HG03025 (cell line): ENCODE measurements around the gene STX18.

Source experiments
- ATAC-seq: cut with Tn5 transposase; IDR thresholded peaks from one replicate; pipeline ENCODE4 v1.9.1; 2021; ENCODE audit warnings: mild to moderate bottlenecking, moderate library complexity; ENCODE audit not compliant: unreplicated experiment, low FRiP score

Gene STX18

DNA sequence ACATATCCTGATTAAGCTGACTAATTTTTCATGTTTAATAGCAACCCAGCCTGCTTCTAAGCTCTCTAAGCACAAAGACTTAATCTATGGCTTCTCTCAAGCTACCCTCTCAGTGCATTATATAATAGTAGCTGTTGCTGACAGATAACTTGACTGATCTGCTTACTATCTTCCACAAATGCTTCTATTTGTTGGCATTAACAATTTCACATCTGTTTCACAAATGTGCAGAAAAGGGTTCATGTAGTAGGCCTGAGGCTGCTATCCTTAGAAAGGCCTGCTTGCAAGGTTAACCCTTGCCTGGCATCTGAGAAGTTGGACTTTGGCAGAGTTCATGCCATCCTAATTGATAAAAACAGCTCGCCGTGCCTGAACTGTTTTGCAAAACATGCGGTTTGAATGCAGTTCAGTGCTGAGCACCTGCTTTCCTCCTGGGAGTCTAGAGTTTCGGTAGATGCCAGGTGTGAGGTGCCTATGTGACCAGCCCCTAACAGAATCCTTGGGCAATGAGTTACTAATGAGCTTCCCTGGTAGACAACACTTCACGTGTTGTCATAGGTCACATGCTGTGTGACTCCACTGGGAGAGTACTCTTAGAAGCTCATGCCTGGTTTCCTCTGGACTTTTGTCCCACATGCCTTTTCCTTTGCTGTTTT lies 86.5 kb downstream of the STX18 start:
- ATAC-seq, result no peak

DNA sequence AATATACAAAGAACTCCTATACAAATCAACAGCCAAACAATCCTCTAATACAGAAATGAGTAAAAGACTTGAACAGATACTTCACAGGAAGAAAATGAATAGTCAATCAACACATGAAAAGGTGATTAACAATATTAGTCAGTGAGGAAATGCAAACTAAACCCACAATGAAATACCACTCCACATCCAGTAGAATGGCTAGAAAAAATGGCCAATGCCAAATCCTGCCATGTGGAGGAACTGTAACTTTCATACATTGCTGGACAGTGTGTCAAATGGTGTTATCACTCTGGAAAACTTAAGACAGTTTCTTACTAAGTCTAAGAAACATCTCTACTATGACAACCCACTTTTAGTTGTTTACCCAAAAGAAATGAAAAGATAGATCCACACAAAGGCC lies 95.4 kb downstream of the STX18 start:
- ATAC-seq, result no peak

DNA sequence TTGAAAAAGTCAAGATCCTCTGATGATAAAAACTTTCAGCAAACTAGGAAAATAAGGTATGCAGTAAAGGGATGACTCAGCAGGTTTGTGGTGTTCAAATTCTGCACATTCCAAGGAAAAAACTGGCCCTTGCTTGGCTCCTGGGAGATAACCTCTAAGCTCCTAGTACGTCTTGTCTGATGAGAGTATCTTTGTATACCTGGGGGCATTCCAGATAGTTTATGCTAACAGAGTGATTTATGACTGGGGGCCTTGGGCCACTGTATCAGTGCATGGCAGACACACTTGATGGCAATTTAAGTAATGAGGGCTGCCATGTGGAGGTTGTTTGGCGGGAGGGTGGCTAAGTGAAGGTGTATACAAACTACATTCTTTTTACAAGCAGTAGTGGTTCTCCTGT lies 98.0 kb downstream of the STX18 start:
- ATAC-seq, result no peak

DNA sequence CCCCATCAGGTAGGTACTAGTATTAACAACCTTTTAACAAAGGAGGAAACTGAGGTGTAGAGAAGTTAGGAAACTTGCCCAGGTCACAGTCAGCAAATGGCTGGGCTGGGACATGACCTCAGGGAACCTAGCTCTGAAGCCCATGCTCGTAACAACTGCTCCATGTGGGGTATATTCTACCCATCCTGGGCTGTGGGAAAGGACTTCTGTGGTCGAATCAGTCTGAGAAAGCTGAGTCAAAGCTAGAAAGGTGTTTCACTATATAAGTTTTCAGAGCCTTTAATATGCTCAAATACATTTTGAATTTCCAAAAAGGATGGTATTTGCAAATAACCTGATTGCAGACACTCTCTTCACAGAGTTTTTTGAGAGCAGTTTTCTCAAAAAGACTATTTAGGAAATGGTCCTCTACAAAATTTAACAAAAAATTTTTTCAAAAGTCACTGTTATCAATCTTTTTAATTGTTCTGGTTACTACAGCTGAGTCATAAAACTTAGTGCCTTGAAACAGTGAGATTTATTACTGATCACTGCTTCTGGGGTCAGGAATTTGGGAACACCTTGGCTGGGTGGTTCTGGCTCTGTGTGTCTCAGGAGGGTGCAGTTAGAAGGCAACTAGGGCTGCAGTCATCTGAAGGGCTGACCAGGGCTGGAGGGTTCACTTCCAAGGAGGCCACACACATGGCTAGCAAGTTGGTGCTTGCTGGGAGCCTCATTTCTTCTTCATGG lies 101.4 kb downstream of the STX18 start:
- no peak for ATAC-seq

DNA sequence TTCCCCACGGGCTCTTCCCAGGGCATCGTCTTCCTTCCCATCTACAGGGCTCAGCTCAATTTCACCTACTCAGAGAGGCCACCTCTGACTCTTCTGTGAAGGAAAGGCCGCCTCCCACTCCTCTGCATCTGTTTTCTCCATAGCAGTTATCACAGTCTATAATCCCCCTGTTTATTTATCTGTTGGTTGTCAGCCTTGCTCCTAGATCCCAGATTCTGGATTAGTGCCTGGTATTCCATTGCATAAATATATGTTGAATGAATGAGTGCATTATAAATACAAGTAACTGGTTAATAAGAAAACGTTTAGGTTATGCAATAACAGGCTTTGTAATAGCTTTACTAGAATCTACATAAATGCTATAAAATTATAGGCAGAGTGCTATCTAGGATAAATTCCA lies 102.1 kb downstream of the STX18 start:
- no peak for ATAC-seq

DNA sequence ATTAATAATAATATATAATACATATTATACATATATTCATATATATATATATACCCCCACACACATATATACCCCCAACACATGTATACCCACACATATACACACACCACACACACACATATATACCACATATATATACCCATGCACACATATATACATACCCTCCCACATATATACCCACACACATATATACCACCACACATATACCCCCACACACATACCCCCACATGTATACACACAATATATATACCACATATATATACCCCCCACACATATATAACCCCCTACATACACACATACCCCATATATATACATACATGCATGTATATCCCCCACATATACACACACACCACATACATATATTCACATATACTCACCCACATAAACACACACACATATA lies 103.0 kb downstream of the STX18 start:
- ATAC-seq, result no peak

DNA sequence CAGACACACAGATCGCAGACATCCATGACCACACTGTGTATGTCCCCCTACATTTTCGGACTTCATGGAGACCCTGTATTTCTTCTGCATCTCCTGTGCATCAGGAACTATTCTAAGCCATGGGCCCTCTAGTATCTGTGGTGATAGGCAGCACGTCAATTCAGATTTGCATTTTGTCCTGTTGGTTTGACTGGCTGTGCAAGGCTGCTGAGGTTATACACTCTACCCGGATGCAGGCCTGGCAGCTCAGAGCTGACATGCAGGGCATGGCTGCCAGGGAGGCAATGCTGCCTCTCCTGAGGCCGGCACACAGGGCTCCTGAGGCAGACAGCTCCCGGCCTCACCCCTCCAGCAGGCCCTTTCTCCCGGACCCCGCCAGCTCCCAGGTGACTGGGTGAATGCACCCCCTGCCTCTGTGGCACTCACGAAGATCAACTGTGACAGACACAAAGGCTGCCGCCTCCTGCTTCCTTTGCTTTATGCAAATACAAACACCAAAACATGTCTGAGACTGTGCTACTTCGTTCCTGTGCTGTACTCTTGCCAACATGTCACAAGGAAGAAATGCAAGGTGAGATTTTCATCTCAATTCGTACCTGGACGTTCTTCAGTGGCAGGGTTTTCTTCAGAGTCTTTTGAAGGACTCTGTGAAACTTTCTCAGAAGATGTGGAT lies 103.9 kb downstream of the STX18 start:
- no peak for ATAC-seq

DNA sequence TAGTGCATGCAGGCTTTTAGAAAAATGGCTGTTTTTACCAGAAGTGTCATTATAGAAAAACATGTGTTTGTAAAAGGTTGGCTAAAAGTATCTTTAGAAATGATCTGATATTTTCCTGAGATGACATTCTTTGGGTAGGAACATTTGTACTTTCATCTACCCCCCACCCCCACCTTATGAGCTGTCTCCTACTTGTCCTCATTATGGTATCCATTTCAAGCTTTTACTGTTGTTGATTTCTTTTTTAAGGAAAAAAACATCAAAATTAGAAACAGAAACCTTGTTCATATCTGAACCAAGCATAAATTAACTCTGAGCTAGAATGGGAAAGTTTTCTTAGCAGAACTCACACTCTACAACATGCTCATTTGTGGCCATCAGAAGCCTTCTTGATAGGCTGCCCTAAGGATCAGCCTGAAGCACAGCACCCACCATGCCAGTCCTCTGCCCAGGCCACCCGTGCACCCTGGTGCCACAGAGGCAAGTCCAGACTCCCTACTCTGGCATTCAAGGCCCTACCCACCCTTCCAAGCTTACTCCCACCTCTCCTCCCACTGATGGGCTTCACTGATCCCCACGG lies 105.5 kb downstream of the STX18 start:
- ATAC-seq, result no peak

DNA sequence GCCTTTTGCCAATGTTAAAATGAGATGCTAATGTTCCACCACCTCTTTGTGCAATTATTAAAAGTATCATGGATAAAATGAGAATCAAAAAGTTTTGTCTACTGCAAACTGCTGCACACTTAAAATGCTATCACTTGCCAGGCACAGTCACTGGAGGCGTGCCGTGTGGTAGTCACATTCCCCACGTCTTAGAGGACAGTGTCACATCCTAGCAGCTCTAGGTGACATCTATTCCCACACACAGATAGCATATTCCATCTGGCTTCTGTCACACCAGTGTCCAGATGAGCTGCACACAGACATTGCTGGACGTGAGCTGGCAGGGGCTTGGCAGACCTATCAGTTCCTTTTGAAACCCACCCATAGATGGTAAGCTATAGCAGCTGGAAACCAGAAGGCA lies 107.9 kb downstream of the STX18 start:
- no peak for ATAC-seq

DNA sequence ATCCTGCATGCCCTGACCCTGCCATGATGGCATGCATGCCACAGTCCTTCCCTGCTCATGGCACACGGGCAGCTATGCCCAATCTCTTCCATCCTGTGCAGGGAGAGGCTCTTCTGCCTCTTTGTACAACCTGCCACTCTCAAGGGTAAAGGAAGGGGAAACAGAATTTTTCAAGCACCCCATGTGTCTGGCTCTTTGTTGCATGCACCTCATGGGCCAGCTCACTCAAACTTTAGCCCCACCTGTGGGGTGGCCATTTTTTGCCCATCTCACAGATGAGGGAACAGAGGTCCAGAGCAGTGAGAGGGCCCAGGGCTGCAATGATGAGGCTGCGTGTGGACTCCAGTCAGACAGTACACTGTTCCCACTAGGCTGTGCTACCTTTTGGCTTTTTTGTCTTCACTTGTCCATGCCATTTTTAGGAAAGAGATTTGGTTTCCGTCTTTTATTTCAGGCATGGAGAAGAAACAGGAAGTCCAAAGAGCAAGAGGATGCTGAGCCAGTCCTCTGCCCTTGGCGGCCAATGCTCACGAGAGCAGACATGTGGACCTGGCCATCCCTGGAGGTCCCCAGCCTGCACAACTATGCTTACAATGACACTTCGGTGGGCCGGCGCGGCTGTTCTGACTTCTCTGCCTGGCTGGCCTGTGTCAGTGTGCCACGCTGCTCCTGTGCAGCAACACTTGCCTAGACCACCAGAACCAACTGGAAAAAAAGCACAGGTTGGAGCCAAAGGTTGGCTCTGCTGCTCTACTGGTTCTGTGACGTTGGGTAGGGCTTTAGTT lies 109.3 kb downstream of the STX18 start:
- ATAC-seq, result no peak

DNA sequence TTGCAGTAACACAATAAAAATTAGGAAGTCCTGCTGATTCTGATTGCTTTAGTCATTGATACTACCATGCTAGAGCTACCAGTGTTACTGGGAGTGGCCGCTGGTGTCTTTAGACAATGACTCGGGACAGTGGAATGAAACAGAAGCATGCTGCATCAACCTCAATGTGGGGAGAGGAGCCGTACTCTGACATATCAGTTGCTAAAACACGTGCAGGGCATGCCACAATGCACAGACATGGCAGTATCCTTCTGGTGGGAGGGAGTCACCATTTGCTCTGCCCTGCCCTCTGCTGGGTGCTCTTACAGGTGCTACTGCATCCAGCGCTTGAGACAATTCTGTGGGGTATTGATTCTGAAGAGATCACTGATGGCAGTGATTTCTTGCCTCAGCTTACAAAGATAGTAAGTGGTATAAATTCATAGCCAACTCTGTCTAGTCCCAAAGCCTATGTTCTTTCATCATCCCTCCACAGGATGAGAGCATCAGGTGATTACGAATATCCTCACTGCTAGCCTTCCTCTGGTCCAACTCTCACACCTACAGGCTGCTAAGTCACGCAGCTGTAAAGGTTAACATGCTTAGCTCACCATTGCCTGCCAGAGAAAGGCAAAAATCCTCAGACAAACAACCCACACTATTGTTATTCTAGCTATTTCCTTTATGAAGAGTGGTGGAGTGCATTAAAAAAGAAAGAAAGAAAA lies 111.2 kb downstream of the STX18 start:
- no peak for ATAC-seq

DNA sequence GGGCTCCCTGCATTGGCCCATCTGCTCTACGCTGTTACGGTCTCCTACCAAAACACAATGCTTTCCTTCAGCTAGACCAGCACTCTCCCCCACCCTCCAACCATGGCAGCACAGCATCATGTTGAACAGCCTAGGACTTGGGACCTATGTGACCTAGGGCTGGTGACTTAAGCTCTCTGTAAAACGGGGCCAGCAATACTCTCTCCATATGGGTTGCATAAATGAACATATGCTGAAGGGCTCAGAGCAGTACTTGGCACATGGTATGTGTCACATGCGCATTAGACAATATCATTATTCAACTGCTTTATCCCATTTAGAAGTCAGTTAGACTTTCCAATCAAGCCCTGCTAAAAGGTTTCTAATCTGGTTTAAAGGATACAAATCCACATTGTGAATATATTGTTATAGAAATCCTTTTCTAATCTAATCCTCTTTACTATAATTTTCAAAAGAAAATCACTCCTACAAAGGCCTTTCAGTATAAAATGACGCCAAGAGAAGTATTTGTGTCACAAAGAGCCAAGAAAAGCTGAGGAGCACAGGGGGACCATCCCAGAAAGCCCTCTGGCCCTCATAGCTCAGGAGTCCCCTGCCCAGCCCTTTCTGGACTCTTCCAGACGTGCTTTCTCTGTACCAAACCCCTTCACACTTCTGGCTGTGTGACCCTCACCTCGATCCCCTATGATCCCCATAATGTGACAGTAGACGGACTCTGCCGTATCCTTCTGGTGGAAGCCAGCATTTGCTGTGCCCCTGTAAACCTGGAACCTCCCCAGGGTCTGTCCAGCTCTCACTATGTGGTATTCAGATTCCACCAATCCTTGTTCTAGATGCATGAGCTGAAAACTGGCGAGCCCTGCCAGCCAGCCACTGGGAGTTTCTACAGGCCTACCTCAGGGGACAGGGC lies 112.6 kb downstream of the STX18 start:
- no peak for ATAC-seq

DNA sequence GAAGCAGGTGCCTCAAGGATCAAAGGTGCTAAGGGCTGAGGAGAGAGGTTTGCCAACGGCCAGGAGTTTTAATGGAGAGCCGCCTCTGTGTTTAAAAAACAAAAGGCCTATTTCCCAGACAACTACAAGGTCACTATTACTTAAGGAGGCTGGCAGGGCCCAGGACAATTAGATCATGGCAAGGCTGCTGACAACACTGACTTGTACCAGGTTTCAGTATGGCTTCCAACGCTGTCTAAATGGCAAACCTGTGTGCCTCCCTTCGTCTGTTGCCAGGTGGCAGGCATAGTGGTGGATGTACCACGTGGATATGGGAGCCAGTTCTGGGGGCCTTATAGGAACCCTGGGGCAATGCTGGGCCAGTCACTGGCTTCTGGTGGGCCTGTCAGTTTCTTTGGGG lies 114.0 kb downstream of the STX18 start:
- ATAC-seq, result no peak

DNA sequence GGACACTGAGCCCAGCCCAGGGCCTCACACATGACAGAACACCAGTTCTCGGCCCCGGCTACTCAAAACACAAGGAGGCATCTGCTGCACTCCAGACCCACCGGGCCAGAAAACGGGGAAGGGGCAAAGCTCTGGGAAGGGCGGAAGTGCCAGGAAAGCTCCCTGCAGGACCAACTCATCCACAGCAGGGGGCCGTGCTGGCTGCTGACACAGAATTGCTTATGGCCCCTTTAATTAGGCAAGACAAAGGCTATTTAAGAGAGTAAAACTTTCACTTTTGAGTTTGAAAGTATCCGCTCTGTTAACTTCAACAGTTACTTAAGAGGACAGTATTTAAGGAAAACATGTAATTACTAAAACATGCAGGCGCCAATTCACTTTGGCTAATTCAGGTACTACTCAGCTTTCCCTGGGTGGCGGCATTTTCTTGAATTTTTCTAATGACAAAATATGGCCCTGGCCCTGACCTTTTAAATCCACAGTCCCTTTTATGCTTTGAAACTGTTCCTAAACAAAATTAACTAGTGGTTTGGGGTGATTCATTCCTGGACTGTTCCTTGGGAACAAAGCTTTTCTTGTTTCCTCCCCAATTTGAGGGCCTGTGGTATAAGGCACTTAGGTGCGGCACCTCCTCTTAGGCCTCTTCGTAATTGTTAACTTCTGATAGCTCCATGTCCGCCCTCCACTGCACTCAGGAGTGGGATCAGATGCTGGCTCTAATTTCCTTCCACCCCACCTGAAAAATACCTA lies 114.6 kb downstream of the STX18 start:
- ATAC-seq, result no peak

DNA sequence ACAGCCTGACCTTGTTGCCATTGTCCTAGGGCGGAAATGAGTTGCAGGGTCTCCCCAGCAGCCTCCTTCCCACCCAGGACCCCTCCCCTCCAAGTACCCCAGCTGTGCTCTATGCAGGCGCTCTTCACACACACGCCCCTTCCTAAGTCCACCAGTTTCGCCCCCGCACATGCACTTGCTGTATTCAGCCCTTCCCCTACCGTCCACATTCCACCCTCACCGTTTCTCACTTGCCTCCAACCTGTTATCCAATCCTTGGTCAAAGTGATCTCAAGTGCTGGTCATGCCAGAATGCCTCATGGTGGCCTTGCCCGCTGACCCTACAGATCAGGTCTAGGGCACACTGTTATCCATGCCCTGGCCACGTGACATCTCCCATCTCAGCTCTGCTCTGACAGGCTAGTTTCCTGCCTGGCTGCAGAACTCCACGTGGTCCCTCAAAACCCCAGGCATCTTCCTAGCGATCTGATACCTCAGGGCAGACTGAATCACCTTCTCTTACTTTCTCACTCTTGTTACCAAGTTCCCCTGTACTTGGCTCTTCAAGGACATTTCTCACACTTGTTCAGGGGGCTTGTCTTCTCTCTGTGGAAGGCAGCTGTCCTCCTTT lies 115.2 kb downstream of the STX18 start:
- ATAC-seq, result no peak

DNA sequence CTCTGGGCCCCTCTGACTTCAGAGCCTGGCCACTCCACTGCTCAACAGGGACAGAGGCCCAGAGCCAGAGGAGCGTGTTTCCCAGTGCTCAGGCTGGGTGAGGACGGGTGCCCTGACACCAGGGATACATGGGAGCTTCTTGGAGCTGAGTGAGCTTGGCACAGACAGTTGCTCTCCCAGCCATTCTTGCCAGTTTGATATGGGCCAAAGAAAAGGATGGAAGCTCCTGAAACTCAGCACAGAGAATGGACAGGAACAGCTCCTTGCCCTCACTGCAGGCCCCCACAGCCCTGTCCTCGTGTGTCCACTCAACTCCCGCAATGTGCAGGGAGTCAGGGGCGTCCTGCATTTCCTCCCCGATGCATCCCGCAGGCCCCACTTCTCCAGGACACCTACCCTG lies 116.2 kb downstream of the STX18 start:
- no peak for ATAC-seq

DNA sequence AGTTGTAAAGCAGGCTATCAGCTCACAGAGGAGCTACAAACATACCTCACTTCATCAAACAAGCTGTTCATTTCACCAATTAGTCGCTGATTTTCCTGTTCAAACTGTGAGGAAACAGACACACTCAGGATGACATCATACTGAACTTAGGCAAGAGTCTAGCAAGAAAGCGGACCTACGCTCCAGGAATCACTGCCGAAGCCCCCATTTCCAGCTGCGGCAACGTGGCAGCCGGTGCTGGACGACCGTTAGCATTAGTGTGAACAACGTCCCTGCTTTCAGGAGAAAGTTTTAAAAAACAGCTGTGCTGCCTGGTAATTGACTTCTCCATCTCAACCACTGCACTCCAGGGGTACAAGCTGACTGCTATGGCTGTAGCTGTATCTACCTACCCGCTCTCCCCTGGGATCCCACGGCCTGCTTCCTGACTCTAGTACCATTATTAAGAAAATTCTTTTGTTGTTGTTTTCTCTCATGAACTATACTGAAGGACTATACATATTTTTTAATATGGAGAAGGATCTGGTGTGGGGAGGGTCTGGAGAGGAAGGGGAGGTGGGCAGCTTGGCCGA lies 116.6 kb downstream of the STX18 start:
- no peak for ATAC-seq
